ENCODE measurements around the gene CTU2.

CTU2 gene

GRCh38 chr16:88681709-88682451, 24.4 kb upstream of the CTU2 start:
- DNase-seq (ENCODE audit: low read depth) = peak; percentile 71

- DNase-seq (ENCODE audit: low read depth) = no peak
Measured at GRCh38 chr16:88684569-88685155, 21.6 kb upstream of the CTU2 start.

GRCh38 chr16:88685156-88686061, 20.9 kb upstream of the CTU2 start:
- peak; percentile 70 for DNase-seq (ENCODE audit: low read depth)

- DNase-seq (ENCODE audit: low read depth) = no peak
Measured at GRCh38 chr16:88686062-88686438, 20.3 kb upstream of the CTU2 start.

GRCh38 chr16:88686439-88687253, 19.7 kb upstream of the CTU2 start, which contains the start of gene SNAI3:
Gene SNAI3, minus strand, starts transcription at chr16:88686507. Its CDS starts 101 bp downstream, at chr16:88686406.
- DNase-seq (ENCODE audit: low read depth) = peak; percentile 86

- no peak for DNase-seq (ENCODE audit: low read depth)
Measured at GRCh38 chr16:88687254-88687576, 19.1 kb upstream of the CTU2 start.

GRCh38 chr16:88687676-88688012, 18.7 kb upstream of the CTU2 start:
- DNase-seq (ENCODE audit: low read depth) = no peak

GRCh38 chr16:88688013-88688778, 18.1 kb upstream of the CTU2 start:
- no peak for DNase-seq (ENCODE audit: low read depth)

GRCh38 chr16:88690341-88691128, 15.8 kb upstream of the CTU2 start:
- DNase-seq (ENCODE audit: low read depth) = no peak

- no peak for DNase-seq (ENCODE audit: low read depth)
Measured at GRCh38 chr16:88691129-88691813, 15.0 kb upstream of the CTU2 start.

GRCh38 chr16:88691924-88692560, 14.3 kb upstream of the CTU2 start:
- DNase-seq (ENCODE audit: low read depth) = no peak

- no peak for DNase-seq (ENCODE audit: low read depth)
Measured at GRCh38 chr16:88692861-88693260, 13.4 kb upstream of the CTU2 start.

GRCh38 chr16:88693420-88694177, 12.7 kb upstream of the CTU2 start:
- no peak for DNase-seq (ENCODE audit: low read depth)

- no peak for DNase-seq (ENCODE audit: low read depth)
Measured at GRCh38 chr16:88694221-88695087, 11.8 kb upstream of the CTU2 start.

- no peak for DNase-seq (ENCODE audit: low read depth)
Measured at GRCh38 chr16:88695218-88695617, 11.1 kb upstream of the CTU2 start.

- no peak for DNase-seq (ENCODE audit: low read depth)
Measured at GRCh38 chr16:88695753-88696152, 10.6 kb upstream of the CTU2 start.

- DNase-seq (ENCODE audit: low read depth) = no peak
Measured at GRCh38 chr16:88696441-88696840, 9.9 kb upstream of the CTU2 start.

All from activated T-cell treated with anti-CD3 and anti-CD28 coated beads for 48 hours (primary cell).